HEK293 (cell line): Measurements from ENCODE around the gene SH3PXD2B.
"Not testable (repeated sequence)": the region's sequence is repeated elsewhere in the genome, so short reads cannot be mapped to it uniquely, and the experiment has no call there.

Source experiments
- CTCF ChIA-PET: fragments of 350-600 bp; formaldehyde crosslinking; extraction: SDS; loops from one replicate; lab custom pipeline; 2021; ENCODE audit warnings: antibody characterized with exemption; lab: Yijun Ruan, JAX
- POLR2A ChIA-PET: fragments of 300-600 bp; formaldehyde crosslinking; extraction: SDS; loops from one replicate; lab custom pipeline; 2020; ENCODE audit warnings: antibody characterized with exemption, inconsistent platforms; lab: Yijun Ruan, JAX
- H3K27ac ChIP-seq: fragments of 200-500 bp; sonication (Bioruptor generic); 2 replicates; pipeline ENCODE4 v1.5.1; 2014; ENCODE audit warnings: low read depth, low read length, control low read depth, inconsistent platforms; ENCODE audit errors: extremely low read depth
- H3K36me3 ChIP-seq, 2 experiments: fragments of 200-500 bp in 1 of 2; sonication (Bioruptor generic) in 1 of 2; 1 replicate in 1 of 2; 2 replicates in 1 of 2; pipeline ENCODE4 v1.5.1; 2014 to 2017; ENCODE audit warnings: inconsistent platforms in 2 of 2, low read length in 2 of 2; ENCODE audit not compliant: control insufficient read depth in 2 of 2, insufficient read depth in 1 of 2
- H3K4me1 ChIP-seq: fragments of 200-500 bp; sonication (Bioruptor generic); 2 replicates; pipeline ENCODE4 v1.5.1; 2014; ENCODE audit warnings: mild to moderate bottlenecking, low read length, inconsistent platforms; ENCODE audit not compliant: control insufficient read depth, insufficient read depth
- H3K4me3 ChIP-seq: 2 replicates; pipeline ENCODE4 v1.5.1; 2011; ENCODE audit warnings: low read depth, mild to moderate bottlenecking, control low read depth, low read length, moderate library complexity
- H3K9me3 ChIP-seq: fragments of 200-500 bp; sonication (Bioruptor generic); 2 replicates; pipeline ENCODE4 v1.5.1; 2014; ENCODE audit warnings: low read depth, low read length, inconsistent platforms; ENCODE audit not compliant: control insufficient read depth, insufficient read depth
- GFI1B ChIP-seq: fragments of 450-650 bp; formaldehyde crosslinking; IDR thresholded peaks from 2 replicates; pipeline ENCODE4 v1.5.1; 2016; ENCODE audit warnings: missing biosample characterization, missing genetic modification characterization
- MEIS1 ChIP-seq: sonication (generic); formaldehyde crosslinking; IDR thresholded peaks from 2 replicates; pipeline ENCODE4 v1.8.1; 2022; ENCODE audit warnings: missing genetic modification reagents, mild to moderate bottlenecking, borderline replicate concordance
- RBAK ChIP-seq: fragments of 450-650 bp; formaldehyde crosslinking; IDR thresholded peaks from 2 replicates; pipeline ENCODE4 v1.5.1; 2016; ENCODE audit warnings: missing biosample characterization, missing genetic modification characterization
- REPIN1 ChIP-seq: fragments of 450-650 bp; formaldehyde crosslinking; IDR thresholded peaks from 2 replicates; pipeline ENCODE4 v1.5.1; 2017; ENCODE audit warnings: missing biosample characterization, missing genetic modification characterization, low read depth
- SP2 ChIP-seq: fragments of 450-650 bp; formaldehyde crosslinking; IDR thresholded peaks from 2 replicates; pipeline ENCODE4 v1.5.1; 2016; ENCODE audit warnings: missing biosample characterization, missing genetic modification characterization
- ZBTB10 ChIP-seq: fragments of 450-650 bp; formaldehyde crosslinking; IDR thresholded peaks from 2 replicates; pipeline ENCODE4 v1.5.1; 2016; ENCODE audit warnings: missing biosample characterization, missing genetic modification characterization
- ZBTB17 ChIP-seq: fragments of 450-650 bp; formaldehyde crosslinking; IDR thresholded peaks from 2 replicates; pipeline ENCODE4 v1.5.1; 2016; ENCODE audit warnings: missing biosample characterization, missing genetic modification characterization
- ZBTB6 ChIP-seq: fragments of 450-650 bp; formaldehyde crosslinking; IDR thresholded peaks from 2 replicates; pipeline ENCODE4 v1.5.1; 2017; ENCODE audit warnings: missing biosample characterization, missing genetic modification characterization
- ZNF146 ChIP-seq: fragments of 450-650 bp; formaldehyde crosslinking; IDR thresholded peaks from 2 replicates; pipeline ENCODE4 v1.5.1; 2016; ENCODE audit warnings: missing biosample characterization, missing genetic modification characterization
- ZNF155 ChIP-seq: fragments of 450-650 bp; formaldehyde crosslinking; IDR thresholded peaks from 2 replicates; pipeline ENCODE4 v1.5.1; 2016; ENCODE audit warnings: missing biosample characterization, missing genetic modification characterization
- ZNF404 ChIP-seq: fragments of 450-650 bp; formaldehyde crosslinking; IDR thresholded peaks from 2 replicates; pipeline ENCODE4 v1.5.1; 2017; ENCODE audit warnings: missing biosample characterization, missing genetic modification characterization
- ZNF473 ChIP-seq: fragments of 450-650 bp; formaldehyde crosslinking; IDR thresholded peaks from 2 replicates; pipeline ENCODE4 v1.5.1; 2017; ENCODE audit warnings: missing biosample characterization, missing genetic modification characterization
- ZNF548 ChIP-seq: fragments of 450-650 bp; formaldehyde crosslinking; IDR thresholded peaks from 2 replicates; pipeline ENCODE4 v1.5.1; 2016; ENCODE audit warnings: missing biosample characterization, missing genetic modification characterization
- ZSCAN16 ChIP-seq: fragments of 450-650 bp; formaldehyde crosslinking; IDR thresholded peaks from 2 replicates; pipeline ENCODE4 v1.5.1; 2016; ENCODE audit warnings: missing biosample characterization, missing genetic modification characterization
- TF ChIP-seq, protein P1 (sequence below): fragments of 450-650 bp; formaldehyde crosslinking; IDR thresholded peaks from 2 replicates; pipeline ENCODE4 v1.5.1; 2016; ENCODE audit warnings: missing biosample characterization, missing genetic modification characterization, borderline replicate concordance
- TF ChIP-seq, protein P2 (sequence below): fragments of 450-650 bp; formaldehyde crosslinking; IDR thresholded peaks from 2 replicates; pipeline ENCODE4 v1.5.1; 2016; ENCODE audit warnings: missing biosample characterization, missing genetic modification characterization

SH3PXD2B gene

GRCh38 chr5:172410160-172410559 is 44.2 kb downstream of the SH3PXD2B start (continued):
- TF ChIP-seq, protein P1, sequence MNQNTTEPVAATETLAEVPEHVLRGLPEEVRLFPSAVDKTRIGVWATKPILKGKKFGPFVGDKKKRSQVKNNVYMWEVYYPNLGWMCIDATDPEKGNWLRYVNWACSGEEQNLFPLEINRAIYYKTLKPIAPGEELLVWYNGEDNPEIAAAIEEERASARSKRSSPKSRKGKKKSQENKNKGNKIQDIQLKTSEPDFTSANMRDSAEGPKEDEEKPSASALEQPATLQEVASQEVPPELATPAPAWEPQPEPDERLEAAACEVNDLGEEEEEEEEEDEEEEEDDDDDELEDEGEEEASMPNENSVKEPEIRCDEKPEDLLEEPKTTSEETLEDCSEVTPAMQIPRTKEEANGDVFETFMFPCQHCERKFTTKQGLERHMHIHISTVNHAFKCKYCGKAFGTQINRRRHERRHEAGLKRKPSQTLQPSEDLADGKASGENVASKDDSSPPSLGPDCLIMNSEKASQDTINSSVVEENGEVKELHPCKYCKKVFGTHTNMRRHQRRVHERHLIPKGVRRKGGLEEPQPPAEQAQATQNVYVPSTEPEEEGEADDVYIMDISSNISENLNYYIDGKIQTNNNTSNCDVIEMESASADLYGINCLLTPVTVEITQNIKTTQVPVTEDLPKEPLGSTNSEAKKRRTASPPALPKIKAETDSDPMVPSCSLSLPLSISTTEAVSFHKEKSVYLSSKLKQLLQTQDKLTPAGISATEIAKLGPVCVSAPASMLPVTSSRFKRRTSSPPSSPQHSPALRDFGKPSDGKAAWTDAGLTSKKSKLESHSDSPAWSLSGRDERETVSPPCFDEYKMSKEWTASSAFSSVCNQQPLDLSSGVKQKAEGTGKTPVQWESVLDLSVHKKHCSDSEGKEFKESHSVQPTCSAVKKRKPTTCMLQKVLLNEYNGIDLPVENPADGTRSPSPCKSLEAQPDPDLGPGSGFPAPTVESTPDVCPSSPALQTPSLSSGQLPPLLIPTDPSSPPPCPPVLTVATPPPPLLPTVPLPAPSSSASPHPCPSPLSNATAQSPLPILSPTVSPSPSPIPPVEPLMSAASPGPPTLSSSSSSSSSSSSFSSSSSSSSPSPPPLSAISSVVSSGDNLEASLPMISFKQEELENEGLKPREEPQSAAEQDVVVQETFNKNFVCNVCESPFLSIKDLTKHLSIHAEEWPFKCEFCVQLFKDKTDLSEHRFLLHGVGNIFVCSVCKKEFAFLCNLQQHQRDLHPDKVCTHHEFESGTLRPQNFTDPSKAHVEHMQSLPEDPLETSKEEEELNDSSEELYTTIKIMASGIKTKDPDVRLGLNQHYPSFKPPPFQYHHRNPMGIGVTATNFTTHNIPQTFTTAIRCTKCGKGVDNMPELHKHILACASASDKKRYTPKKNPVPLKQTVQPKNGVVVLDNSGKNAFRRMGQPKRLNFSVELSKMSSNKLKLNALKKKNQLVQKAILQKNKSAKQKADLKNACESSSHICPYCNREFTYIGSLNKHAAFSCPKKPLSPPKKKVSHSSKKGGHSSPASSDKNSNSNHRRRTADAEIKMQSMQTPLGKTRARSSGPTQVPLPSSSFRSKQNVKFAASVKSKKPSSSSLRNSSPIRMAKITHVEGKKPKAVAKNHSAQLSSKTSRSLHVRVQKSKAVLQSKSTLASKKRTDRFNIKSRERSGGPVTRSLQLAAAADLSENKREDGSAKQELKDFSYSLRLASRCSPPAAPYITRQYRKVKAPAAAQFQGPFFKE (tag by site-specific recombination): no peak

- H3K27ac ChIP-seq, H3K4me1 ChIP-seq: not testable (repeated sequence)
These were observed 44.8 kb downstream of the SH3PXD2B start for GRCh38 chr5:172409477-172409876.

DNA sequence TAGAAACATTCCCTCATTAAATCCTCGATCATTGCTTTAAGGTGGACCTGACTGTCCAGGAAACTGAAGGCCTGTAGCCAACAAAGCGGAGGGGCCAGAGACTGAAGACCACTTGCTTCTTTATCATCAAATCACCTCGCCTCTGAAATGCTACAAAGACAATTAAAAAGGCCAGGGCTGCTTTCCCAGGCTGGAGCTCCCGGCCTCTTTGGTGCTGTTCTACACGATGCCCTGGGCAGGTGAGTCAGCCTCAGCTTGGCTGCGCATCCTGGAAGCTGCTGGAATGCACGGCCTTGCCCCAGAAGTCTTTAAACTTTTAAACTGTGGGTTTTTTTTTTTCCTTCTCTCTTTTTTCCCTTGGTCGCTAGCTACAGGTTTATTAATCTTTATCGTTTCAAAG is 46.5 kb downstream of the SH3PXD2B start:
- CTCF ChIA-PET: interaction anchor here (0.6 to 1.4 kb wide), 3 partner anchors 37 to 307 kb away, joined by 3 to 9 read pairs (median 4); no protein-coding TSS in a partner anchor
- H3K4me1 ChIP-seq: peaks cover 11% of the 10 kb centered on the region
- TF ChIP-seq ZBTB6 (tag by site-specific recombination): no peak
- TF ChIP-seq ZNF548 (tag by site-specific recombination): no peak
- TF ChIP-seq, all 188 proteins: peak for 0
- no peak overlapping the region for H3K4me3 ChIP-seq
- POLR2A ChIA-PET: no interaction called here
- H3K9me3 ChIP-seq: no peaks in the 10 kb centered on the region
- no peak overlapping the region for H3K27ac ChIP-seq
- H3K36me3 ChIP-seq: peaks cover 0 to 14% of the 10 kb centered on the region in 2 experiments; a peak in 2 of 3 replicates

More at GRCh38 chr5:172409477-172409876, 44.8 kb downstream of the SH3PXD2B start:
- CTCF ChIA-PET: interaction anchor here (0.6 kb wide), 1 partner anchor 23 kb away, joined by 3 read pairs; no protein-coding TSS in a partner anchor
- H3K4me3 ChIP-seq, POLR2A ChIA-PET, H3K9me3 ChIP-seq: not testable (repeated sequence)
- peak; percentile 81 for TF ChIP-seq ZNF146 (tag by site-specific recombination)
- H3K36me3 ChIP-seq: peaks cover 0 to 14% of the 10 kb centered on the region in 2 experiments; a peak in 2 of 3 replicates

DNA sequence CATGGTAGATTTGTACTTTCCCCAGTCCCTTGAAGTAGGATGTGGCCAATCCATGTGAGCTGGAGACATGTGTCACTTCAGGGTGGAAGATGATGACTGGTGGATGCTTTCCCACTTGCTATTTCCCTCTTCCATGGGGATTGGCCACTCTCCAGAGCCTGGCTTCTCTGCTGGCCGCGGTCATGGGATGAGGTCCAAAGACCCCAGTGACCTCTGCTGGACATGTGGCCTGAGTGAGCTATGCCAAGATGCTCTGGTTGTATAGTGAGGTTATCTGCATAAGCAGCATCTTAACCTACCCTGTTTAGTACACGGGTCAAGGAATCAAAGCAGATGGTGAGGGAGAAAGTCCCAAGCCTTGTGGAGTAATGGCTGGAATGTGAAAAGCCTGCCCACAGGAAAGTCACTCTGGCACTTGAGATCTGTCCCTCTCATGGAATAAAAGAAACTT is 47.1 kb downstream of the SH3PXD2B start:
- Histone ChIP-seq H3K4me1 (peaks cover 13% of the 10 kb centered on the region), H3K36me3 (peaks cover 0 to 14% of the 10 kb centered on the region in 2 experiments; a peak in 2 of 3 replicates), H3K27ac (no peak overlapping the region), H3K9me3 (no peaks in the 10 kb centered on the region), H3K4me3 (no peak overlapping the region)
- ChIA-PET POLR2A (no interaction called here), CTCF (interaction anchor here (0.6 to 1.4 kb wide), 4 partner anchors 9 to 306 kb away, joined by 3 to 9 read pairs (median 4); no protein-coding TSS in a partner anchor)
- TF ChIP-seq ZNF473 (no peak), SP2 (tag by site-specific recombination) (no peak), ZBTB17 (tag by site-specific recombination) (no peak), ZBTB10 (tag by site-specific recombination) (no peak), MEIS1 (CRISPR knock-in tag) (no peak), RBAK (tag by site-specific recombination) (no peak), GFI1B (tag by site-specific recombination) (no peak), REPIN1 (tag by site-specific recombination) (no peak), ZNF548 (tag by site-specific recombination) (no peak), ZSCAN16 (no peak), ZNF155 (tag by site-specific recombination) (no peak), ZNF404 (tag by site-specific recombination) (no peak)
- TF ChIP-seq, protein P2, sequence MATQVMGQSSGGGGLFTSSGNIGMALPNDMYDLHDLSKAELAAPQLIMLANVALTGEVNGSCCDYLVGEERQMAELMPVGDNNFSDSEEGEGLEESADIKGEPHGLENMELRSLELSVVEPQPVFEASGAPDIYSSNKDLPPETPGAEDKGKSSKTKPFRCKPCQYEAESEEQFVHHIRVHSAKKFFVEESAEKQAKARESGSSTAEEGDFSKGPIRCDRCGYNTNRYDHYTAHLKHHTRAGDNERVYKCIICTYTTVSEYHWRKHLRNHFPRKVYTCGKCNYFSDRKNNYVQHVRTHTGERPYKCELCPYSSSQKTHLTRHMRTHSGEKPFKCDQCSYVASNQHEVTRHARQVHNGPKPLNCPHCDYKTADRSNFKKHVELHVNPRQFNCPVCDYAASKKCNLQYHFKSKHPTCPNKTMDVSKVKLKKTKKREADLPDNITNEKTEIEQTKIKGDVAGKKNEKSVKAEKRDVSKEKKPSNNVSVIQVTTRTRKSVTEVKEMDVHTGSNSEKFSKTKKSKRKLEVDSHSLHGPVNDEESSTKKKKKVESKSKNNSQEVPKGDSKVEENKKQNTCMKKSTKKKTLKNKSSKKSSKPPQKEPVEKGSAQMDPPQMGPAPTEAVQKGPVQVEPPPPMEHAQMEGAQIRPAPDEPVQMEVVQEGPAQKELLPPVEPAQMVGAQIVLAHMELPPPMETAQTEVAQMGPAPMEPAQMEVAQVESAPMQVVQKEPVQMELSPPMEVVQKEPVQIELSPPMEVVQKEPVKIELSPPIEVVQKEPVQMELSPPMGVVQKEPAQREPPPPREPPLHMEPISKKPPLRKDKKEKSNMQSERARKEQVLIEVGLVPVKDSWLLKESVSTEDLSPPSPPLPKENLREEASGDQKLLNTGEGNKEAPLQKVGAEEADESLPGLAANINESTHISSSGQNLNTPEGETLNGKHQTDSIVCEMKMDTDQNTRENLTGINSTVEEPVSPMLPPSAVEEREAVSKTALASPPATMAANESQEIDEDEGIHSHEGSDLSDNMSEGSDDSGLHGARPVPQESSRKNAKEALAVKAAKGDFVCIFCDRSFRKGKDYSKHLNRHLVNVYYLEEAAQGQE (tag by site-specific recombination): no peak
